ENCODE results near the gene CCNG2.

The CCNG2 gene

DNA sequence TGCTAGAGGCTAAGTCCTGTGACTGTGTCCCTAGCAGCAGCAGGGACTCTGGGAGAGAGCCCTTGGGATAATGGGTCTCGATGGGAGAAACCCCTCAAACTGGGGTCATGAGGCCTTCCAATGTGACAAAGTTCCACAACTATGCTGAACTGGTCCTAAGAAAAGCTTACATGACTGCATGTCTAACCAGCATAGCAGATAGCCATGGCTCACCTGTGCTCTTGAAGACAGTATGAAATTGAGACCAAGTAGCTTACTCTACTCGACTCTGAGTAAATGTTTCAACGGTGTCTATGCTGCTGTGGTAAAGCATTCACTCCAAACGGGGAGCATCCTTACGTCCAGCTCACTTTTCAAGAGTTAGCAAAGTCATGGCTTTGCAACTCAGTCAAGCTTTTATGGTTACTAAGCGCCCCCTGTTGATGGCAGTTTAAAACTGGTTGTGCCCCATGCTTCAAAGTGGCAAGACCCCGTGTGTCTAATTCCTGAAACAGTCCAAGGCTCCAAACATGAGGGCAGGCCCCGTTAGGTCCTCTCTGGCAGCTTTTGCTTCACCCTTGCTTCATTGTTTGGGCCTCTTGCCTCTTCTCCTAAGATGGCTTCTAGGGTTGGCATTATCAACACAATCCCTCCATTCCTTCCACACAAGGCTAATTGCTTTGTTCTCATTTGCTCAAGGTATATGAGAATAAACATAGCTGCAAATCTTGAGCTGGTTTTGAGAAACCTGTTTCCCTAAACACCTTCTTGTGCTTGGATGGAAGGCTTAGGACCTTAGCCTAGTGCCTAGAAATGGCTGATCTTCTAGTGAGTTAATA is 46.6 kb downstream of the CCNG2 start:
- DNase-seq (ENCODE audit: low read depth) = peak; percentile 41

DNA sequence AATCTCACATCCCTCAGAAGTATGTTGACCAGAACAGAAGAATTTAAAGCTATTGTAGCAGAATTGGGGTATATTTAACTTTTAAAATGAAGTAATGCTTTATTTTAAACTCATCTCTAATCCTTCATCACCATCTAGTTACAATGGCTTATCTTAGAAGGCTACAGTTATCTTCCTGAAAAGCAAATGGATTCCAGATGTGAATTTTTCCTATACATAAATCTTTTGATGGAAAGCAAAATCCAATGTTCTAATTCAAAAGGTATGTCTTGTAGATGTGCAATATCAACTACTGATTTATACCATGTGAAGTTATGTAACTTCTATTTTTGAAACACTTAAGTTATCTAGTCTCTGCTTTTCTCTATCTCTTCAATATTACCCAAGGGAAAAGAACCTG is 47.6 kb downstream of the CCNG2 start:
- DNase-seq (ENCODE audit: low read depth) = no peak

DNA sequence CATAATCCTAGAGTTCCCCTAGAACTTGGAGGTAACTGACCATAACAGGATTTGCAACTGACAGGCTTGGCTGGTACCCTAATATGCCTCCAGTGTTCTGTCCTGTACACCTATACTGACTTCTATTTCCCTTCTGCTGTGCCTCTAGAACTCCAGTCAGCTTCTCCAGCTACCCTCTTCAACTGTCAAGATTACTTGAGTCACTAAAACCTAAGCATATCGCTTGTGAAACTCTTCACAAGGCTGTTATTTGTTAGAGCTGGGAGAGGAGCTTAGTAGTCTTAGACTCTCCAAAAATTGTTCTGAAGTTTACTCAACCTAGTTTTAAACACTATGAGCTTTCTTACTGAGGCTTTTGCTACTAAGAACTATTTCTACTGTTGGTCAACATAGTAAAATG is 52.0 kb downstream of the CCNG2 start:
- no peak for DNase-seq (ENCODE audit: low read depth)

DNA sequence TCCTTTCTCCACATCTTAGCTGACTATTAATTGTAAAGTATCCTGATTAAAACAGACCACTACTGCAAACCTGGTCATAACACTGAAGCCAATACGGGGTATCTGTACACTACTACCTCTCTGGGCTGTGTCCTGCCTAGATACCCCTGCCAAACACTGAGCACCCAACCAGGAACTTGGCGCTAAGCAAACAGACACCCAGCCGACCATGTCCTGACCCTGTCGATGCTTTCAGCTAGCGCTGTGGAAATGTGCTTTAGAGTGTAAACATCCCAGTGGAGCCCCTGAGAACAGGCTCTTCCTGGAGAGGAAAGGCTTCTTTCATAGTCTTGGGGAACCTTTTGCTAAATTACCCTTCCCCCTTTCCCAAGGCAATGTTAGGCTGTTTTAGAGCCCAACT is 52.9 kb downstream of the CCNG2 start:
- no peak for DNase-seq (ENCODE audit: low read depth)

DNA sequence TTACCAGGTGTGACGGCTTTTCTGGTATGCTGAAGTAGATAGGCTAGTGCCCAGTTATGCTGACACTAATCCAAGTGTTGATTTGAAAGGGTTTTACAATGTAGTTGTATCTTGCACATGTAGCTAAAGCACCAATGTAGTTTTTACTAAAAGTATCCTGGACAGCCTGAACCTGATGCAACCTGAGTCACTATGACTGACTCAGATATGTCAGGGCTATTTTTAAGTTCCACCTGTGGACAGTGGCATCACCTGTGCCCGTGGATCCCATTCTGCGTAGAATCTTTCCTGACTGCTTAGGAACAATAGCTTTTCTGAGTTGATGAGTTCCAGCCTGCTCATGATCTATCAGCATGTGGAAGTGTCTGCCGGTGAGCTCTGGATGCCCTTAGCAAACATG is 58.1 kb downstream of the CCNG2 start:
- DNase-seq (ENCODE audit: low read depth) = no peak

DNA sequence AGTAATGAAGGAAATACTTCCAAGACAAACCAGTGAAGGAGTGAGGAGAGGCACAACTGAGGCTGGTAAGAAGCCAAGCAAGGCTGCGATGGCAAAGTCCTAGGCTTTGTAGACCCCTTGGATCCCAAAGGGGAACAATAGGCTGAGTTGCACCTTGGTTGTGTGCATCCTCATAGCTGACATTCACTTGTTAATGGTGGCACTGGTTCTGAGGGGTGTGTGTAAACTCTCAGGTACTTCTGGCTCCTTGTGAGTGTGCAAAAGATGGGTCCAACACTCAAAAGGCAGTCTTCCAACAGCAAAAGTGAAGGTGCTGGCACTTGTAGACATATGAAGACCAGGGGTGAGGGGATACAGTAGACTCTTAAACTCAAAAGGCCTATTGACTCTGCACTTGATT is 60.5 kb downstream of the CCNG2 start:
- DNase-seq (ENCODE audit: low read depth) = no peak

DNA sequence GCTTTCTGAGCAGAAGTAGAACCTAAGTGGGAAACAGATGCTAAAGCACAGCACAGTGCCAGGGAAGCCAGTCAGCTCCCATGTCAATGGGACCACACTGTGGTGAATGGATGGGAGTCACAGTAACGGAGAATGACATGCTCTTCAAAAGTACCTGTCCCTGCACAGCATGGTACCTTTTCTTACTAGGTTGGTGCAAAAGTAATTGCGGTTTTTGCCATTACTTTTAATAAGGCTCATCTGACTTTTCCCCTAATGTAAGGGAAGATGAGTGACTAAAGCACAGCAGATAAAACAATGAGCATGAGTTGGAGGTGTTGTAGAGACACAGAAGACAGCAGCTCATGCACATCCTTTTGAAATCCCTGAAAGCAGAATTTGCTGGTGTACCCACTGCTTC is 62.3 kb downstream of the CCNG2 start:
- no peak for DNase-seq (ENCODE audit: low read depth)
